ENCODE results near the gene SLAMF9. TPM values are rescaled to one million over a fixed set of nuclear protein-coding genes. Genes with fewer than 3 reads are reported as not detected.

Gene SLAMF9
- total RNA-seq, 1 experiment from 2014 or later, result 8.7 TPM

DNA sequence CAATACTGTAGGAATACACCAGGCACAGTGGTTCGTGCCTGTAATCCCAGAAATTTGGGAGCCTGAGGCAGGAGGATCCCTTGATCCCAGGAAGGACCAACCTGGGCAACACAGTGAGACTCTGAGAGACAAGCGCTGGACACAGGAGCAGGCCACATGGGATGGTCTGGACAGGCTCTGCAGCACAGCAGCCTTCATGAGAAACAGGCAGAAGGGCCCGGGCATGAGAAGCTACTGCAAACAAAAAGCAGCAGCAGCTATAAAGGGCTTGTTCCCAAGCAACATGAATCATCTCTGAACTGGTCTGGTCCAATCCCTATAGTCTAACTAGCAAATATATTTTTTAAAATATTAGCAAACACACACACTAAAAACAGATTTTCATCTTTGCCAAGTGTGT lies 35.5 kb upstream of the SLAMF9 start:
- Histone ChIP-seq H3K36me3 (ENCODE audit: low read depth, low read length) (no peaks in the 10 kb centered on the region), H3K27ac (ENCODE audit: low read length) (no peak overlapping the region), H3K4me3 (ENCODE audit: low read length) (no peak overlapping the region), H3F3A (ENCODE audit: low read length, unreplicated experiment) (no peaks in the 10 kb centered on the region), H3K4me1 (ENCODE audit: insufficient read depth, low read length) (peaks cover 19% of the 10 kb centered on the region), H2AFZ (ENCODE audit: low read length) (no peak overlapping the region), H3K9me2 (replicated peaks; ENCODE audit: low read length) (0 out of 2 replicates have a peak, but pooled peaks cover 8% of the 10 kb centered on the region), H3K4me2 (ENCODE audit: low read length) (no peak overlapping the region), H3K27me3 (ENCODE audit: low read length) (no peaks in the 10 kb centered on the region), H3K9me3 (ENCODE audit: low read length) (no peaks in the 10 kb centered on the region), H3K9ac (ENCODE audit: low read length) (no peak overlapping the region), H4K20me1 (ENCODE audit: low read length) (no peaks in the 10 kb centered on the region), H3K79me2 (ENCODE audit: low read length) (no peaks in the 10 kb centered on the region)
- ATAC-seq (peak; percentile 74), DNase-seq (peak; percentile 14)
- POLR2A ChIA-PET (ENCODE audit: unreplicated experiment), result no interaction called here
- CTCF ChIA-PET, result no interaction called here
- BruUV-seq (replicated peaks), result no TSS peak
- intact Hi-C loops (cut with micrococcal nuclease), result no loop called here
- no peak for TF ChIP-seq EZH2 (IDR thresholded peaks at IDR 0.05; ENCODE audit: low read length, unreplicated experiment)
- no peak for TF ChIP-seq EZH2phosphoT487 (IDR thresholded peaks at IDR 0.05; ENCODE audit: borderline replicate concordance, low read length)
- TF ChIP-seq, protein P1, sequence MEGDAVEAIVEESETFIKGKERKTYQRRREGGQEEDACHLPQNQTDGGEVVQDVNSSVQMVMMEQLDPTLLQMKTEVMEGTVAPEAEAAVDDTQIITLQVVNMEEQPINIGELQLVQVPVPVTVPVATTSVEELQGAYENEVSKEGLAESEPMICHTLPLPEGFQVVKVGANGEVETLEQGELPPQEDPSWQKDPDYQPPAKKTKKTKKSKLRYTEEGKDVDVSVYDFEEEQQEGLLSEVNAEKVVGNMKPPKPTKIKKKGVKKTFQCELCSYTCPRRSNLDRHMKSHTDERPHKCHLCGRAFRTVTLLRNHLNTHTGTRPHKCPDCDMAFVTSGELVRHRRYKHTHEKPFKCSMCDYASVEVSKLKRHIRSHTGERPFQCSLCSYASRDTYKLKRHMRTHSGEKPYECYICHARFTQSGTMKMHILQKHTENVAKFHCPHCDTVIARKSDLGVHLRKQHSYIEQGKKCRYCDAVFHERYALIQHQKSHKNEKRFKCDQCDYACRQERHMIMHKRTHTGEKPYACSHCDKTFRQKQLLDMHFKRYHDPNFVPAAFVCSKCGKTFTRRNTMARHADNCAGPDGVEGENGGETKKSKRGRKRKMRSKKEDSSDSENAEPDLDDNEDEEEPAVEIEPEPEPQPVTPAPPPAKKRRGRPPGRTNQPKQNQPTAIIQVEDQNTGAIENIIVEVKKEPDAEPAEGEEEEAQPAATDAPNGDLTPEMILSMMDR (conservative IDR thresholded peaks at IDR 0.05; ENCODE audit: low read depth, low read length), result no peak

DNA sequence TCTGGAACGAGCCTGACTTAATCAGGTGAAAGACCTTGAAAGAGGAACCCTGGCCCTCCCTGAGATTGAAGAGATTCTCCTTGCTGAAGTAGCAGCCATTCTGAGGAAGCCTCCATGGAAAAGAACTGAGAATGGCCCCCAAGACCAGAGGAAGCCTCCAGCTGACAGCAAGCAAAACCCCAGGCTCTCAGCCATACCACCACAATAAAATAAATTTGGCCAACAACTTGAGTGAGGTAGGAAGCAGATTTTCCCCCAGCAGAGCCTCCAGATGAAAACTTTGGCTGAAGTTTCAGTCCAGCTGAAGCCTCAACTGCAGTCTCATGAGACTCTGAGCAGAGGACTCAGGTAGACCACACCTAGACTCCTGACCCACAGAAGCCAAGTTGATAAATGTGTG lies 34.0 kb upstream of the SLAMF9 start:
- DNase-seq, result no peak
- no peaks in the 10 kb centered on the region for H3K79me2 ChIP-seq (ENCODE audit: low read length)
- peaks cover 7% of the 10 kb centered on the region; the same call in 1 of the 2 replicates for H3K27me3 ChIP-seq (ENCODE audit: low read length)
- H3K4me2 ChIP-seq (ENCODE audit: low read length), result no peak overlapping the region
- CTCF ChIA-PET, result no interaction called here
- 0 out of 2 replicates have a peak, but pooled peaks cover 8% of the 10 kb centered on the region for H3K9me2 ChIP-seq (replicated peaks; ENCODE audit: low read length)
- no peaks in the 10 kb centered on the region for H4K20me1 ChIP-seq (ENCODE audit: low read length)
- H2AFZ ChIP-seq (ENCODE audit: low read length), result no peak overlapping the region
- H3K4me3 ChIP-seq (ENCODE audit: low read length), result no peak overlapping the region
- TF ChIP-seq EZH2phosphoT487 (IDR thresholded peaks at IDR 0.05; ENCODE audit: borderline replicate concordance, low read length) (no peak), EZH2 (IDR thresholded peaks at IDR 0.05; ENCODE audit: low read length, unreplicated experiment) (no peak)
- TF ChIP-seq, protein P1 (conservative IDR thresholded peaks at IDR 0.05; ENCODE audit: low read depth, low read length), result no peak
- no peaks in the 10 kb centered on the region for H3K9me3 ChIP-seq (ENCODE audit: low read length)
- intact Hi-C loops (cut with micrococcal nuclease), result no loop called here
- BruUV-seq (replicated peaks), result no TSS peak
- no peaks in the 10 kb centered on the region for H3K36me3 ChIP-seq (ENCODE audit: low read depth, low read length)
- no peaks in the 10 kb centered on the region for H3F3A ChIP-seq (ENCODE audit: low read length, unreplicated experiment)
- ATAC-seq, result no peak
- POLR2A ChIA-PET (ENCODE audit: unreplicated experiment), result no interaction called here
- no peak overlapping the region for H3K27ac ChIP-seq (ENCODE audit: low read length)
- no peak overlapping the region for H3K9ac ChIP-seq (ENCODE audit: low read length)
- H3K4me1 ChIP-seq (ENCODE audit: insufficient read depth, low read length), result peaks cover 19% of the 10 kb centered on the region

DNA sequence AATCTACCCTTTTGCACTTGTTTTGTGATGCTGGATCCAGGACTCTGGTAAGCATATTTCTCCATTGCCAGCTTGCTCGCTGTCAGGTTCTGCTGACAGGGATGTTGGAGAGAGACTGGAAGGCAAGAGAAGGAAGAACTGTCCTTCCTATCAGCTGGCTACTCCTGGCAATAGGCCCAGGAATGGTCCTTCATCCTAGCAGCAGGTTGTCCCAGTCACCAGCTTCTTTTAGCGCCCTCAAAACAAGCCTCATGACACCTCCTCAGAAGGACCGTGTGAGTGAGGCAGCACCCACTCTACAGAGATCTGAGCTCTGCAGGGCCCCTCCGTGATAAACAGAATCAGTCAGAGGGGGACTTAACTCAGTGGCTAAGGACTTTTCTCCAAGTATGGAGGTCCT lies 33.1 kb upstream of the SLAMF9 start:
- intact Hi-C loops (cut with micrococcal nuclease), result no loop called here

More for the DNA sequence above, 33.1 kb upstream of the SLAMF9 start:
- H3K79me2 ChIP-seq (ENCODE audit: low read length), result no peaks in the 10 kb centered on the region
- no peaks in the 10 kb centered on the region for H4K20me1 ChIP-seq (ENCODE audit: low read length)
- no peak for DNase-seq
- POLR2A ChIA-PET (ENCODE audit: unreplicated experiment), result no interaction called here
- H3K27ac ChIP-seq (ENCODE audit: low read length), result no peak overlapping the region
- no peaks in the 10 kb centered on the region for H3K9me3 ChIP-seq (ENCODE audit: low read length)
- TF ChIP-seq EZH2phosphoT487 (IDR thresholded peaks at IDR 0.05; ENCODE audit: borderline replicate concordance, low read length), result no peak
- TF ChIP-seq, protein P1 (conservative IDR thresholded peaks at IDR 0.05; ENCODE audit: low read depth, low read length), result no peak
- TF ChIP-seq EZH2 (IDR thresholded peaks at IDR 0.05; ENCODE audit: low read length, unreplicated experiment), result no peak
- no peak for ATAC-seq
- peaks cover 19% of the 10 kb centered on the region for H3K4me1 ChIP-seq (ENCODE audit: insufficient read depth, low read length)
- no peak overlapping the region for H3K4me3 ChIP-seq (ENCODE audit: low read length)
- H3K4me2 ChIP-seq (ENCODE audit: low read length), result no peak overlapping the region
- H3K9ac ChIP-seq (ENCODE audit: low read length), result no peak overlapping the region
- CTCF ChIA-PET, result interaction anchor here (0.7 kb wide), 1 partner anchor 19 kb away, joined by 4 read pairs; no protein-coding TSS in a partner anchor
- no TSS peak for BruUV-seq (replicated peaks)
- no peaks in the 10 kb centered on the region for H3K36me3 ChIP-seq (ENCODE audit: low read depth, low read length)
- 0 out of 2 replicates have a peak, but pooled peaks cover 8% of the 10 kb centered on the region for H3K9me2 ChIP-seq (replicated peaks; ENCODE audit: low read length)
- peaks cover 8% of the 10 kb centered on the region; the same call in 1 of the 2 replicates for H3K27me3 ChIP-seq (ENCODE audit: low read length)
- H2AFZ ChIP-seq (ENCODE audit: low read length), result no peak overlapping the region
- H3F3A ChIP-seq (ENCODE audit: low read length, unreplicated experiment), result no peaks in the 10 kb centered on the region
